ENCODE measurements around the gene UNC13D. TPM values are rescaled to one million over a fixed set of nuclear protein-coding genes. Genes with fewer than 3 reads are reported as not detected.

The UNC13D gene
- total RNA-seq, 1 experiment from 2014 or later, result 20.2 TPM

DNA sequence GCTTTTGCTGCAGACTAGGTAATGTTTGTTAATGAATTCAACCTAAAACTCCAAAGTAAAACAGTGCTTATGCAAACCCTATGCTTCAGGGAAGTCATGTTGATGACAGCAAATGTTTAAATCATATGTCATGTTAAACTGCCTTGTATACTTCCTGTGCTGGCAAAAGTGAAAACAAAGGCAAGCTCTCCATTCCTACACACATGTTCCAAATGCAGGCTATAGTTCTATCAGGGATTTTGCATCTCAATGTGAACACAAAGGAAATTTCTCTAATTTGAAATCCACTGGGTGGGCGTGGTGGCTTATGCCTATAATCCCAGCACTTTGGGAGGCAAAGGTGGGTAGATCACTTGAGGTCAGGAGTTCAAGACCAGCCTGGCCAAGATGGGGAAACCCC, 40.3 kb downstream of the UNC13D start:
- H3K9me2 ChIP-seq (ENCODE audit: insufficient read depth), result no peaks in the 10 kb centered on the region
- no peaks in the 10 kb centered on the region for H4K20me1 ChIP-seq (ENCODE audit: insufficient read depth)
- H3K4me1 ChIP-seq (ENCODE audit: control insufficient read depth in 1 of 2, insufficient read depth in 2 of 2, low read length in 2 of 2), result no peaks in the 10 kb centered on the region
- no peak overlapping the region for H3K4me2 ChIP-seq (ENCODE audit: low read length)
- DNase-seq (ENCODE audit: low read depth, low spot score) (no peak), ATAC-seq (no peak)
- H3K36me3 ChIP-seq (ENCODE audit: control insufficient read depth in 1 of 2, insufficient read depth in 2 of 2, low read length in 2 of 2), result peaks cover 9 to 10% of the 10 kb centered on the region in 2 experiments; a peak in 3 of 4 replicates
- no TSS peak for BruUV-seq (replicated peaks)
- no peak overlapping the region for H2AFZ ChIP-seq (ENCODE audit: low read depth, low read length, poor library complexity, severe bottlenecking)
- TF ChIP-seq ELF1 (IDR thresholded peaks at IDR 0.05; ENCODE audit: borderline replicate concordance, low read depth), result no peak
- TF ChIP-seq EZH2phosphoT487 (IDR thresholded peaks at IDR 0.05; ENCODE audit: borderline replicate concordance), result no peak
- no peak for TF ChIP-seq RAD21 (IDR thresholded peaks at IDR 0.05; ENCODE audit: low read depth)
- TF ChIP-seq JUND (IDR thresholded peaks at IDR 0.05), result no peak
- TF ChIP-seq POLR2A (IDR thresholded peaks at IDR 0.05; ENCODE audit: borderline replicate concordance, extremely low read depth, insufficient read depth, insufficient read length), result no peak
- no peak for TF ChIP-seq POLR2AphosphoS5 (IDR thresholded peaks at IDR 0.05; ENCODE audit: low read depth, low read length)
- TF ChIP-seq CBX3 (IDR thresholded peaks at IDR 0.05; ENCODE audit: low read depth), result no peak
- intact Hi-C loops (cut with micrococcal nuclease), result no loop called here
- H3K27ac ChIP-seq (ENCODE audit: low read depth, low read length), result no peak overlapping the region
- peaks cover 7% of the 10 kb centered on the region for H3K79me2 ChIP-seq (ENCODE audit: insufficient read depth, low read length)
- no peak overlapping the region for H3K4me3 ChIP-seq (replicated peaks in 1 of 2; ENCODE audit: low read depth in 1 of 2, low read length in 2 of 2)
- ChIA-PET POLR2A (interaction anchor here (2.8 kb wide), 1 partner anchor 24 kb away, joined by 12 read pairs; a partner anchor contains a TSS), CTCF (interaction anchor here (0.5 kb wide), 1 partner anchor 11 kb away, joined by 3 read pairs; no protein-coding TSS in a partner anchor), RAD21 (ENCODE audit: low non-redundant PET in 1 of 2, low total read pairs in 2 of 2, uncharacterized antibody in 2 of 2, unreplicated experiment in 2 of 2) (no interaction called here)
- H3K9me3 ChIP-seq (ENCODE audit: control insufficient read depth in 1 of 2, insufficient read depth in 1 of 2, low read depth in 1 of 2, low read length in 2 of 2), result no peaks in the 10 kb centered on the region
- H3K27me3 ChIP-seq (ENCODE audit: insufficient read depth, low read length), result no peaks in the 10 kb centered on the region
- no peak overlapping the region for H3K9ac ChIP-seq (ENCODE audit: low read length)

- POLR2A ChIA-PET, result interaction anchor here (1.0 to 1.2 kb wide), 2 partner anchors 13 to 19 kb away, joined by 3 to 6 read pairs; no protein-coding TSS in a partner anchor
- no peak for ATAC-seq
Observed at GRCh38 chr17:75799402-75799801, 44.8 kb downstream of the UNC13D start.

More at GRCh38 chr17:75799402-75799801, 44.8 kb downstream of the UNC13D start:
- H3K4me1 ChIP-seq (ENCODE audit: control insufficient read depth in 1 of 2, insufficient read depth in 2 of 2, low read length in 2 of 2), result no peaks in the 10 kb centered on the region
- H3K9ac ChIP-seq (ENCODE audit: low read length), result no peak overlapping the region
- TF ChIP-seq POLR2AphosphoS5 (IDR thresholded peaks at IDR 0.05; ENCODE audit: low read depth, low read length) (no peak), CBX3 (IDR thresholded peaks at IDR 0.05; ENCODE audit: low read depth) (no peak), ATF3 (IDR thresholded peaks at IDR 0.05) (no peak)
- peaks cover 30% of the 10 kb centered on the region for H3K79me2 ChIP-seq (ENCODE audit: insufficient read depth, low read length)
- no TSS peak for BruUV-seq (replicated peaks)
- CTCF ChIA-PET, result no interaction called here
- no peak overlapping the region for H3K4me3 ChIP-seq (replicated peaks in 1 of 2; ENCODE audit: low read depth in 1 of 2, low read length in 2 of 2)
- H3K27ac ChIP-seq (ENCODE audit: low read depth, low read length), result no peak overlapping the region
- no peaks in the 10 kb centered on the region for H3K27me3 ChIP-seq (ENCODE audit: insufficient read depth, low read length)
- H3K36me3 ChIP-seq (ENCODE audit: control insufficient read depth in 1 of 2, insufficient read depth in 2 of 2, low read length in 2 of 2), result peaks cover 17 to 23% of the 10 kb centered on the region in 2 experiments; a peak in 3 of 4 replicates
- H3K9me3 ChIP-seq (ENCODE audit: control insufficient read depth in 1 of 2, insufficient read depth in 1 of 2, low read depth in 1 of 2, low read length in 2 of 2), result no peaks in the 10 kb centered on the region
- intact Hi-C loops (cut with micrococcal nuclease), result no loop called here
- RAD21 ChIA-PET (ENCODE audit: low non-redundant PET in 1 of 2, low total read pairs in 2 of 2, uncharacterized antibody in 2 of 2, unreplicated experiment in 2 of 2), result no interaction called here
- DNase-seq (ENCODE audit: low read depth, low spot score), result no peak
- H3K9me2 ChIP-seq (ENCODE audit: insufficient read depth), result no peaks in the 10 kb centered on the region
- H3K4me2 ChIP-seq (ENCODE audit: low read length), result no peak overlapping the region
- no peaks in the 10 kb centered on the region for H4K20me1 ChIP-seq (ENCODE audit: insufficient read depth)
- H2AFZ ChIP-seq (ENCODE audit: low read depth, low read length, poor library complexity, severe bottlenecking), result no peak overlapping the region
